GM20000 (cell line): ENCODE data around the gene CCR2.

ENCODE experiments used
- DNase-seq: peaks from one replicate; pipeline ENCODE4 v3.0.0; 2012; ENCODE audit warnings: low spot score
- CTCF ChIP-seq: IDR thresholded peaks from 2 replicates; pipeline ENCODE4 v1.5.1; 2012; ENCODE audit warnings: mild to moderate bottlenecking, control low read depth; ENCODE audit errors: extremely low read depth, missing control alignments

Gene CCR2

GRCh38 chr3:46407970-46408369 lies 54.1 kb downstream of the CCR2 start:
- TF ChIP-seq CTCF: no peak
- no peak for DNase-seq

GRCh38 chr3:46408853-46409252 lies 54.9 kb downstream of the CCR2 start:
- TF ChIP-seq CTCF: no peak
- DNase-seq: no peak

GRCh38 chr3:46409739-46410489 lies 56.0 kb downstream of the CCR2 start:
- TF ChIP-seq CTCF: no peak
- no peak for DNase-seq
